Measurements from ENCODE around the gene LYPD6.

DNA sequence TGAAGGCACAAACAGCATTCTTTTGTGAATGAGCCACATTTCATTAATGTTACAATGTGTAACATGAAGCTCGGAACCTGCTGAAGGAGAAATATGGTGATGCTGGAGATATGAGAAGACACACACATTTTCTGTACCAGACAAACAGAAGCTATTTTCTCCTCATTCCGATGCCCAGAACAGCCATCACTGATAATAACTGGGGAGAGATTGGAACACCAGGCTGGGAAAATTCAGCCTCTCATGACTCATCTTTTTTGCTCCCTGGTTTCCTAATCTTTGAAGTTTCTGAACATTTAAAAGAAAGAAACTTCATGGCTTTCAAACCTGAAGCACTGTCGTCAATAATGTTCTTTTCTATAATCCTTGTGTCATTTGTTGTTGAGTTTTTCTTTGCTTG lies 110.9 kb downstream of the LYPD6 start:
- no peak for TF ChIP-seq CTCF (IDR thresholded peaks at IDR 0.05)
- TF ChIP-seq POLR2A (IDR thresholded peaks at IDR 0.05), result no peak
- no peak for TF ChIP-seq POLR2AphosphoS5 (IDR thresholded peaks at IDR 0.05)
- no peak for TF ChIP-seq EP300 (IDR thresholded peaks at IDR 0.05)

Measured in gastroesophageal sphincter (tissue), 3 donors.